Progenitor cell of endocrine pancreas (in vitro differentiated cells): ENCODE measurements around the gene SLC9C2. TPM values are rescaled to one million over a fixed set of nuclear protein-coding genes. Genes with fewer than 3 reads are reported as not detected.
"Not testable (repeated sequence)": the region's sequence is repeated elsewhere in the genome, so short reads cannot be mapped to it uniquely, and the experiment has no call there.

Experiments used
- DNase-seq: peaks from one replicate; pipeline ENCODE4 v3.0.0; 2021; ENCODE audit warnings: low spot score; ENCODE audit not compliant: unreplicated experiment
- H3K27ac Mint-ChIP-seq: 2 replicates; pipeline ENCODE4 v1.8.0; 2021; ENCODE audit warnings: mild to moderate bottlenecking, moderate library complexity, mixed read lengths
- H3K27me3 Mint-ChIP-seq: 2 replicates; pipeline ENCODE4 v1.8.0; 2021; ENCODE audit warnings: mixed read lengths
- H3K36me3 Mint-ChIP-seq: 2 replicates; pipeline ENCODE4 v1.8.0; 2022; ENCODE audit warnings: mixed read lengths; ENCODE audit not compliant: insufficient read depth
- H3K4me1 Mint-ChIP-seq: 2 replicates; pipeline ENCODE4 v1.8.0; 2021; ENCODE audit warnings: low read depth, mixed read lengths
- H3K4me3 Mint-ChIP-seq: 2 replicates; pipeline ENCODE4 v1.8.0; 2021; ENCODE audit warnings: low read depth, mild to moderate bottlenecking, moderate library complexity, mixed read lengths
- H3K9me3 Mint-ChIP-seq: 2 replicates; pipeline ENCODE4 v1.8.0; 2021; ENCODE audit warnings: low read depth, mixed read lengths
- CTCF ChIP-seq: fragments of 200-600 bp; sonication (generic); IDR thresholded peaks from one replicate; pipeline ENCODE4 v1.5.0; 2021; ENCODE audit warnings: antibody characterized with exemption, mild to moderate bottlenecking; ENCODE audit not compliant: unreplicated experiment
- total RNA-seq: library from RNA; stranded (reverse); gene quantifications from 2 replicates; pipeline ENCODE4 v1.2.1, GENCODE V29; 2021

Gene SLC9C2
- total RNA-seq, 1 donor from 2014 or later: not detected

GRCh38 chr1:173499729-173500128, 103.1 kb downstream of the SLC9C2 start:
- TF ChIP-seq CTCF: no peak
- no peak overlapping the region for H3K4me3 Mint-ChIP-seq
- peaks cover 4% of the 10 kb centered on the region for H3K9me3 Mint-ChIP-seq
- peaks cover 1% of the 10 kb centered on the region for H3K36me3 Mint-ChIP-seq
- H3K27ac Mint-ChIP-seq: no peak overlapping the region
- H3K4me1 Mint-ChIP-seq: peaks cover 2% of the 10 kb centered on the region
- no peaks in the 10 kb centered on the region for H3K27me3 Mint-ChIP-seq
- DNase-seq: no peak

- no peak overlapping the region for H3K4me3 Mint-ChIP-seq
- H3K4me1 Mint-ChIP-seq: no peaks in the 10 kb centered on the region
- peaks cover 6% of the 10 kb centered on the region for H3K36me3 Mint-ChIP-seq
- no peak overlapping the region for H3K27ac Mint-ChIP-seq
- no peaks in the 10 kb centered on the region for H3K27me3 Mint-ChIP-seq
- no peak for DNase-seq
- no peak for TF ChIP-seq CTCF
- H3K9me3 Mint-ChIP-seq: peaks cover 14% of the 10 kb centered on the region
These were observed 106.0 kb downstream of the SLC9C2 start for GRCh38 chr1:173496757-173497320.

- peaks cover 14% of the 10 kb centered on the region for H3K9me3 Mint-ChIP-seq
- TF ChIP-seq CTCF: no peak
- H3K4me1 Mint-ChIP-seq: no peaks in the 10 kb centered on the region
- H3K36me3 Mint-ChIP-seq: peaks cover 6% of the 10 kb centered on the region
- DNase-seq: no peak
- H3K4me3 Mint-ChIP-seq: no peak overlapping the region
- H3K27me3 Mint-ChIP-seq: no peaks in the 10 kb centered on the region
- no peak overlapping the region for H3K27ac Mint-ChIP-seq
These were observed 107.1 kb downstream of the SLC9C2 start for GRCh38 chr1:173495609-173496267.

- Mint-ChIP-seq H3K36me3 (peaks cover 25% of the 10 kb centered on the region), H3K9me3 (peaks cover 14% of the 10 kb centered on the region)
- not testable (repeated sequence) for H3K27me3 Mint-ChIP-seq, H3K4me3 Mint-ChIP-seq, H3K27ac Mint-ChIP-seq, H3K4me1 Mint-ChIP-seq, DNase-seq
These were observed 109.7 kb downstream of the SLC9C2 start for GRCh38 chr1:173493125-173493524.

- Mint-ChIP-seq H3K9me3 (peaks cover 10% of the 10 kb centered on the region), H3K4me1 (no peaks in the 10 kb centered on the region), H3K36me3 (peaks cover 32% of the 10 kb centered on the region), H3K27me3 (no peaks in the 10 kb centered on the region), H3K4me3 (no peak overlapping the region), H3K27ac (no peak overlapping the region)
- no peak for DNase-seq
- TF ChIP-seq CTCF: no peak
These were observed 111.4 kb downstream of the SLC9C2 start for GRCh38 chr1:173491508-173491907.

GRCh38 chr1:173489929-173490328, 112.9 kb downstream of the SLC9C2 start:
- Mint-ChIP-seq H3K27me3 (no peaks in the 10 kb centered on the region), H3K36me3 (peaks cover 43% of the 10 kb centered on the region), H3K9me3 (peaks cover 10% of the 10 kb centered on the region), H3K27ac (no peak overlapping the region), H3K4me1 (no peaks in the 10 kb centered on the region), H3K4me3 (no peak overlapping the region)
- no peak for DNase-seq
- no peak for TF ChIP-seq CTCF
